Activated CD4-positive, alpha-beta T cell treated with anti-CD3 and anti-CD28 coated beads for 1 hour (primary cell): Measurements from ENCODE around the gene TSPAN8.
"Not testable (repeated sequence)": the region's sequence is repeated elsewhere in the genome, so short reads cannot be mapped to it uniquely, and the experiment has no call there.

Source experiments
- DNase-seq: peaks from one replicate; pipeline ENCODE4 v3.0.0-alpha.2; 2020

The TSPAN8 gene

GRCh38 chr12:71164166-71164565 lies 6.4 kb upstream of the TSPAN8 start:
- no peak for DNase-seq

GRCh38 chr12:71162832-71163763 lies 5.3 kb upstream of the TSPAN8 start:
- no peak for DNase-seq

- DNase-seq = no peak
Measured at GRCh38 chr12:71161591-71161990, 3.8 kb upstream of the TSPAN8 start.

- DNase-seq = no peak
Measured at GRCh38 chr12:71160585-71160984, 2.8 kb upstream of the TSPAN8 start.

- DNase-seq = no peak
Measured at GRCh38 chr12:71159878-71160277, 2.1 kb upstream of the TSPAN8 start.

GRCh38 chr12:71159264-71159663 lies 1.5 kb upstream of the TSPAN8 start:
- DNase-seq = no peak

- no peak for DNase-seq
Measured at GRCh38 chr12:71158361-71158882, 623 bp upstream of the TSPAN8 start.

GRCh38 chr12:71155225-71155624 lies 2.6 kb downstream of the TSPAN8 start:
- DNase-seq = no peak

- DNase-seq = no peak
Measured at GRCh38 chr12:71152851-71153250, 4.9 kb downstream of the TSPAN8 start.

- not testable (repeated sequence) for DNase-seq
Measured at GRCh38 chr12:71150041-71150440, 7.8 kb downstream of the TSPAN8 start.

- DNase-seq = no peak
Measured at GRCh38 chr12:71144682-71145081, 13.1 kb downstream of the TSPAN8 start.

- DNase-seq = no peak
Measured at GRCh38 chr12:71142956-71143355, 14.8 kb downstream of the TSPAN8 start.

- DNase-seq = no peak
Measured at GRCh38 chr12:71142016-71142415, 15.8 kb downstream of the TSPAN8 start.

GRCh38 chr12:71141378-71141926 lies 16.3 kb downstream of the TSPAN8 start:
- DNase-seq = no peak

GRCh38 chr12:71139153-71139735 lies 18.6 kb downstream of the TSPAN8 start:
- DNase-seq = no peak

- no peak for DNase-seq
Measured at GRCh38 chr12:71138011-71138410, 19.8 kb downstream of the TSPAN8 start.

GRCh38 chr12:71135812-71136176 lies 22.0 kb downstream of the TSPAN8 start:
- DNase-seq = no peak

GRCh38 chr12:71135077-71135811 lies 22.6 kb downstream of the TSPAN8 start:
- DNase-seq = no peak

- no peak for DNase-seq
Measured at GRCh38 chr12:71134405-71134804, 23.4 kb downstream of the TSPAN8 start.

- no peak for DNase-seq
Measured at GRCh38 chr12:71130521-71131069, 27.2 kb downstream of the TSPAN8 start.

- DNase-seq = no peak
Measured at GRCh38 chr12:71129364-71129763, 28.4 kb downstream of the TSPAN8 start.

GRCh38 chr12:71128191-71128788 lies 29.5 kb downstream of the TSPAN8 start:
- DNase-seq = no peak
